NCI-H2107 treated with DMSO at 0.1 percent for 48 hours (cell line): ENCODE results near the gene AOPEP.
"Not testable (repeated sequence)": the region's sequence is repeated elsewhere in the genome, so short reads cannot be mapped to it uniquely, and the experiment has no call there.

Source experiments
- DNase-seq: peaks from one replicate; lab custom pipeline; 2025; ENCODE audit not compliant: unreplicated experiment; lab: John Stamatoyannopoulos, UW

AOPEP gene

DNA sequence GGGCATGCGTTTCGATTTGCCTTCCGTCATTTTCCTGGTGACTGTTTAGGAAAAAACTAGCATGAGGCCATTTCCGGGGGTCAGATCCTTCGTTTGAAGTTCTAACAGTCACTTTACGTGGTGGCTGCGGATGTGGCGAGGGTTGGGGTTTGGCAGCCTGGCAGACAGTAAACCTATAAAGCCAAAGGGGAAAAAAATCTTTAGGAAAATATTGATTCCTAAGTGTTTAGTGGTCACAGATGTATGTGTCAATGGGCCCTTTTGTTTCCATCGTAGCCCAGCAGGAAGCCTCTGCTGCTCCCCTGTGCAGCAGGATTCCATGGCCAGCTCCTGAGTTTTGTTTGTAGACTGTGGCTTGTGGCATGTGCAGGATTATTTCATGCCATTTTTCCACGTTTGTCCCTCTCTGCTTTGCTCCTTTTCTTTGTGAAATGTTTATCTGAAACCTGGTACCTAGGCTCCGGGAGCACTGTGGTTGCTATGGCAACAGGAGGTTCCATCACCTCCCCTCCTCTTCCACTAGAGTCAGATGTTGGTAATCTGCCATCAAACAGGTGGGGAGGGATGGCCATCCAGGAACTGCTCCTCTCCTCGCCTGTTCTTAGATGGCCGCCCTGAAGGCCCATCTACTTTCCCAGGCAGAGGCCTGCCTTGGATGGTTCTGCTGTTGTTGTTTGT lies 202.3 kb downstream of the AOPEP start:
- DNase-seq = peak; percentile 45

DNA sequence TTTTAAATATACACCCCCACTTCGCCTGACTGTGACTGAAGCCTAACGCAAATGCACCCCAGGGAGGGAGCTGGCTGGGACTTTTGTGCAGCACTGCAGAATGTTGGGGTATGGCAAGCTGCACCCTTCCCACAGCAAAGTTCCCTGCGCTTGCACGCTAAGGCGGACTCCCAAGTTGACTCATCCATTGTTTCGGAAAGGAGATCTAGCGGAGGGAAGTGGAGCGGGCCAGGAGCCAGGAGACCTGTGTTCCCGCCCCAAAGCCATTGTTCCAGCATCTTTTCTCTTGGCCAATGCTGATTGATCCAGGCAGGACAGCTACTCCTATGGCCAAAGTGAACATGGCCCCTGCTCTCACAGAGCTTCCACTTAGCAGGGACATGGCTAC lies 202.9 kb downstream of the AOPEP start:
- DNase-seq = no peak

DNA sequence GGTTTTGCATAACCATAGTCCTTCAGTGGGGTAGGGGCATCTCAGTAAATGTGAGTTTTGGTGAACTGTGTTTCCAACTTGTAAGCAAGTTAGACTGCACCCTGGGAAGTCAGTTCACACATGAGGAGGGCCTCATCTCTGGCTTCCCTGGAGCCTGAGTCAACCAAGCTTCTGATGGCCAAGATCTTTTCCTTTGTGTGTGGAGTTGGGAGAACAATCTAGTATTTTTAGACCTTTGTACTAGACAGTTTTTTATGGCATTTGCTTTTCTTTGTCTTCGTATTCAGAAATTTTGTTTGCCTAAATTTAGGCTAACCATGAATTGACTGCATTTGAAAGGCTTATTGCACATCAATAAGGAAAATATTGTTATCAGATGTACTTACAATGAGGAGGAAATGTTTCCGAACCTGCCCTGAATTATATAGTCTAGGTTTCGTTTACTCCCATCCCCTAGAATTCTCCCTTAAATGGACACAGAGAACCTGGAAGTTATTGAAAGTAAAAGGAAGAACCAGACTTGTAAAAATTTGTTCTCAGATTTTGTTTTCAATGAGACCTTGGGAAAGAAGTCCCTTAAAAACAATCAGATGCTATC lies 204.6 kb downstream of the AOPEP start:
- DNase-seq = no peak

DNA sequence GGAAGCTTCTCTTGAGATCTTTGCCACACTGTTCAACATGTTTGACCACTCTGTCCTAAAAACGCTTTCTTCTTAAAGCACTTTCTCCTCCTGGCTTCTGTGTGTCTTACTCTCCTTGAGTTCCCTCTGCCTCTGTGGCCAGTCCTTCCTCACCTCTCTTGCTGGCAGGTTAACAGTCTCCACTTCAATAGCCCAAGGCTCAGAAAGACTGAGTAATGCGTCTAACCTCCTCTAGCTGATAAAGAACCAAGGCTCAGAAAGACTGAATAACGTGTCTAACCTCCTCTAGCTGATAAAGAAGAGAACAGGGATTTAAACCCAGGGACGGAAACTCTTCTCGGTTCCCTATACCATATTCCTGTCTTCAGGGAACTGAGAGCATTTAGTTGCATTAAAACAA lies 205.2 kb downstream of the AOPEP start:
- no peak for DNase-seq

DNA sequence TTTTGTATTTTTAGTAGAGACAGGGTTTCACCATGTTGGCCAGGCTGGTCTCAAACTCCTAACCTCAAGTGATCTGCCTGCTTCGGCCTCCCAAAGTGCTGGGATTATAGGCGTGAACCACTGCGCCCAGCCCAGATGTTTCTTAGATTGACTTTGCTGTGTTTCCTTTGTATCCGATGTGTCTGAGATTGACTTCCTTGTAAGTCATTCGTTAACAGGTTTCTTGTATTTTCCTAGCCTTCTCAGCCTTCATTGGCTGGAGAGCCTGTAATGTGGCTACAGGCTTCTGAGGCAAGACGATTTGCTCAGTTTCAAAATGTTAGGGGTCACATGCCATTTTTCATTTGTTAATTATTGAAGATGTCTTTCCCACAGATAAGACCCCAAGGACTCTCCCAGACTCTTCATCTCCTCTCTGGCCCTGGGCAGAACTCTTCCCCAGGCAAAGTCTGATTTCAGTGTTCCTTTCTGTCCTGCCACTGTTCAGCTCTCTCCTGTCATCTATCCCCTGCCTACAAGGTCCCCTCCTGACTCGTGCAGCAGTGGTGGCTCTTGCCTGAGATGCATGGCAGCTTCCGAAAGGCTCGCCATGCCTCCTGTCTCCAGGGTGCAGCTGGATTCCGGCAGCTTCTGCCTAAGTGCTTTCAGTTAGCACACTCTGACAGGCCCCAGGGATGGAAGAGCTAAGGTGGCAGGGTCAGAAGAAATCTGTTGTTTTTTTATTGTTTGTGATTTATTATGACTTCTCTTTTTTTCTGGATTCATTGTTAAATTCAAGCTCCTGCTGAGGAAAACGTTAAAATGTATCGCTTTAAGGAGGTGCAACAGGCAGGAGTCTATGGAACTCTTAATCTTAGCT lies 206.4 kb downstream of the AOPEP start:
- no peak for DNase-seq

DNA sequence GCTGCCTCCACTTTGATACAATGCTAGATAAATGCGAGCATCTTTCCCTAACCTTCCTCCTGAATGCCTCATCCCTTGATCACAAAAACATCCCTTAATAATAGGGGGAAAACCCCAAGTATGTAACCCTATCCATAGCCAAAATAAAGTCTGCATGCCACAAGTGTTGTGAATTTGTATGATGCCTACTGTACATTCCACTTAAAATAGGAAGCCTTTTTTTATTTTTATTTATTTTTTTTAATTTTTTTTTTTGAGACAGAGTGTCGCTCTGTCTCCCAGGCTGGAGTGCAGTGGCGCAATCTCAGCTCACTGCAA lies 207.0 kb downstream of the AOPEP start:
- no peak for DNase-seq

DNA sequence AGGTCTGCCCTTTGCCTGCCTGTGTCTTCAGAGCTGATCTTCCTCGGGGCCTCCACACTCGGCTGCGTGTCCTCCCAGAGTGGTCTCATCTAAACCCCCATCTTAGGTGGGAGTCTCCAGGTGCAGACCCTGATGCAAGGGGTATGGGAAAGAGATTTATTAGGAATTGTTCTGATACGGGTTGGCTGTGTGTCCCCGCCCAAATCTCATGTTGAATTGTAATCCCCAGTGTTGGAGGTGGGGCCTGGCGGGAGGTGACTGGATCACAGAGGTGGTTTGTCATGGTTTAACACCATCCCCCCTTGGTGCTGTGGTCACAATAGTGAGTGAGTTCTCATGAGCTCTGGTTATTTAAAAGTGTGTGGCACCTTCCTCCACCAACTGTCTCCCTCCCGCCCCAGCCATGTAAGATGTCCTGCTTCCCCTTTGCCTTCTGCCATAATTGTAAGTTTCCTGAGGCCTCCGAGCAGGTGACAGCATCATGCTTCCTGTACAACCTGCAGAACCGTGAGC lies 208.4 kb downstream of the AOPEP start:
- DNase-seq = no peak

DNA sequence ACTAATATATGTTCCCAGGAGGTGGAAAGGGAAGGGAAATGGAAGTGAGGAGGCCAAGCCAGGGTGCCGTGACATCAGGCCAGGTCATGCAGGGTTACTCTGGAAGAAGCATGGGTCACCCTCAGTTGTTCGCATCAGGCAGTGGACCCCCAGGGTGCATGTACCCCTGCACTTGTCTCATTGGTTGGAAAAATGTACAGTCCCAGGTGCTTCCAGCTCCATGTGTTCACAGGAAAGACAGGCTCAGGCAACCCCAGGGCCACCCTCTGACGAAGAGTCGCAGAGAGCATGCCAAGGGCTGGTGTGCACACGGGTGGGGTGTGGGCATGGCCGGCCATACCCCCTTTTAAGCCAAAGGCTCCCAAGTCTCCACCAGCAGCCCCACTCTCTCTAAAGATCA lies 208.9 kb downstream of the AOPEP start:
- no peak for DNase-seq

DNA sequence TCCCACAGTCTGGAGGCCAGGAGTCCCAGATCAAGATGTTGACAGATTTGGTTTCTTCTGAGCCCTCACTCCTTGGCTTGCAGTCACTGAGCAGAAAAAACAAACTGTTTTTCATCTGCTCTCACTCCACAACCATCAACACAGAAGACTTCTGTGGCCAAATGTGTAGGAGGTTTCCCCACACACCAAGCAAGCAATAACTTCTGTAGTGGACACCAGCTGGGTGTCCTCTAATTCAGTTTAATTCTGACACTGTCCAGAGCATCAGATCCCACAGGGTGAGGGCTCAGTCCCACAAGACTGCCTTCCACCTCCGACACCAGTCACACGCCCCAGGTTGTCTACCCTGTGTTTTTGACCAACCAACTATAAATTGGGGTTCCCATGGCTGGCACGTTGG lies 209.9 kb downstream of the AOPEP start:
- no peak for DNase-seq

DNA sequence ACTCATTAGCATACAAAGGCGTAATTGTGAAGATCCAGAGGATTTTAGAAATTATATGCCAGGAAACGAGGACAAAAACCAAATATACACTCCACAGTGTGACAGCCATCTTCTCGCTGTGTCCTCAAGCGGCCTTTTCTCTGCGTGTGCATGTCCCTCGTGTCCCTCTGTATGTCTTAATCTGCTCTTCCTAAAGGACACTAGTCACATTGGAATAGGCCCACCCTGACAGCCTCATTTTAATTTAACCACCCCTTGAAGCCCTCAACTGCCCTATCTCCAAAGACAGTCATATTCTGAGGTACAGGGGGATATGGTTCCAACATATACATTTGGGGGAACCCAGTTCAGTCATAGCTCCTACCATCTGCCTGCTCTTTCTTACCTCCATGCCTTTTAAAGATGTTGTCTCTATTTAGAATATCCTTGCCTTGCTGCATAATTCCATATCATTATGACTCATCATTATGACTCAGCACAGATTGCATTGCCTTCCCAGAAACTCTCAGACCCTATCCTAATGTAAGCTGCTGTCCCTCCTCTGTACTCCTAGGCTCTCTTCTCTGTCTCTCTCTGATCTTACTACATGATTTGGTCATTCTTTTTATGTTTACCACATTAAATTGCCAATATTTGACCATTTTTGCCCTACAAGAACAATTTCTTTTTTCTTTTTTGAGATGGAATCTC lies 210.9 kb downstream of the AOPEP start:
- no peak for DNase-seq

DNA sequence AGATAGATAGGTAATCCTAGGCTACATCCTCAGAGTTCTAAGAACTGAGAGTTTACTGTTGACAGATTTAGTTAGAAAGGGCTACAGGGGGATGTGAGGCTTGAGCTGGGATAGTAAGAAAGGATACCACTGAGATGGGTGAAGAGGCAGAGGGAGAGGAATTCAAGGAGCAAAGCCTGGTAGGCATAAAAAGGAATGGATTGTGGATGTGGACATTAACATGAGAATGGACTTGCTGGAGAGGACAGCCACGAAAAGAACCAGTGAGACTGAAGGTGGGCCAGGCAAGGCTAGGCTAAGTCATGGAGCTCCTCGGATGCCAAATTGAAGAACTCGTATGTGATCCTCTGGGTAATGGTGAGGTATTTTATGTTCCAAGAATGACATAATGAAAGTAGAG lies 211.9 kb downstream of the AOPEP start:
- no peak for DNase-seq

DNA sequence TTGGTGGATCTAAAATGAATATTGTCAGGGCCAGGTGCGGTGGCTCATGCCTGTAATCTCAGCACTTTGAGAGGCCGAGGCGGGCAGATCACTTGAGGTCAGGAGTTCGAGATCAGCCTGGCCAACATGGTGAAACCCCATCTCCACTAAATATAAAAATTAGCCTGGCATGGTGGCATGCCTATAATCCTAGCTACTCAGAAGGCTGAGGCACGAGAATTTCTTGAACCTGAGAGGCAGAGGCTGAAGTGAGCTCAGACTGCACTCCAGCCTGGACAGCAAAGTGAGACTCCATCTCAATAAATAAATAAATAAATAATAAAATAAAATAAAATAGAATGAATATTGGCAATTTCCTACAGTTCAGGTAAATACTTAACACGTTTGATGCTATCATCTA lies 213.8 kb downstream of the AOPEP start:
- DNase-seq = not testable (repeated sequence)

DNA sequence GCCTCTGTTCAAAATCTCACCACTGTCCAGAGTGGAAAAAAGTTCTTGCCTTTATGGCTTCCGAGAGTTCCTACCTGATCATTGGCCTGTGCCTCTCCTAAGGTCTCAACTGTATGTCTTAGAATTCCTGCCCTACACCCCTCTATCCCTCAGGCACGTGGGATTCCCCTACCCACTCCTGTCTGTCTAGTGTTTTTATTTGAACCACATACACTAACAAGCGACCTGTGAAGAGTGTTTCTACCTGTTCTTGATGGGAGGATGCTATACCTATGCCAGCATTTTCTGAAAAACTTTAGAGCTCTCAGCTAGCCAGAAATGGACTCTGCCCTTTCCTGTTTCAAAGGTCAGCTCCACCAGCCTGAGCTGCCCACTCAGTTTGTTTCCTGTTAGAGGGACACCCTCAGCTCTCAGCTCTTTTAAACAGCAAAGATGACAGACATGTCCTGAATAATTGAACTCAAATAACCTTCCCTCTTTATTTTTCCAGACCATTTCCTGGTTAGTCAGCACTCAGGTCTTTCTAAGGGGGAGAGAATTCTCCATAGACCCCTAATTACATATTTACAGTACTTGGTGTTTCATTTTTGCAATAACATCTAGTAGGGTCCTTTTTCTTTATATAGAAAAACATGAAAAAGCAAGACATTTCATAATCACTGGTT lies 214.8 kb downstream of the AOPEP start:
- no peak for DNase-seq

DNA sequence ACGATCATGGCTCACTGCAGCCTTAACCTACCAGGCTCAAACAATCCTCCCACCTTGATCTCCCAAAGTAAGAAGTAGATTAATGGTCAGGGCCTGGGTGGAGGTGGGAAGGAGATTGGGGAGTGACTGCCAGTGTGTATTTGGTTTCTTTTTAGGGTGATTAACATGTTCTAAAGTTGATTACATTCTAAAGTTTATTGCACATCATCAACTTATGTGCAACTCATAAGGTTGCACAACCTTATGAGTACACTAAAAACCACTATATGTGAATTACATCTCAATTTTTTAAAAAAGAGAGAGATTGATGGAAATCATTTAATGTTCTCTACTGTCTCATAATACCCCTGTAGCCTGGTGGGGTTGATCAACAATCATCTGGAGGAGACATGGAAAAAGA lies 218.1 kb downstream of the AOPEP start:
- no peak for DNase-seq

DNA sequence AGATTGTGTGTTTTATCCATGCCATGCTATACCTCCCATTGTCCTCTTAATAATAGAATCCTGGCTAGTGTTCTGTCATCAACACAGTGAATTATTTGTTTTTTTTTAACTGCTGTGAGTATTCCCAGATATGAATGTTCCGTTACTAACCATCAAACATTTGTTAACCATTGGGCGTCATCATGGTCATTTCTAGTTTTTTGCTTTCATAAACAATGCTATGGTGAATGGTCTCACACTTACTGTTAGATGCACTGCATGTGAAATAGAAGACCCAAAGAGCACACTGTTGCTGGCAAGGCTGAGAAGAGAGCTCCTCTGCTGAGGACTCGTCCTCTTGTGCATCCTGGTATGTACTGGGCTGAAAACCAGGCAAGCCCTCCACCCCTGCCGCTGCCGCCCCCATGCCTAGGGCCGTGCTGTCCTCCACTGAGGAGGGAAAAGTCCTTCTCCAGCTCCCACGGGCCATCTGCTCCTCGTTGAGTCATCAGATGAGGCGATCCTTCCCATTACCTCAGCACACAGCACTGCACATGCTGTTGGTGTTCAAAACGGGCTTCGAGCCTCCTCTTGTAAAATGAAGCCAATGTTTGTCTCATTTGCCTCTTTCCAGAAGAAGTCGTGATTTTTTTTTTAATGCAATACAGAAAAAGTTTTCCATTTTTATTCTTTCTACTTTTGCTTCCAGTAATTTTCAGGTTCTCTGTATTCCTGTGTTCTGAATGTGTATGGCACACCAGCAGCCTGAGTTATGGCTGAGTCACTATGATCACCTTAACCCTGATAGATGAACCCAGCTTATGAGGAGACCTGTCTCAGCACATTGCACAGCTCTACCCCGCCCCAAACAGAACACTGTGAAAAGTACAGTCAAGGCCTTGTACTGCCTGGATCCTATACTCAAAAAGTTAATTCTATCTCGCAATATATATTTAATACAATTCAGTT lies 219.0 kb downstream of the AOPEP start:
- no peak for DNase-seq

DNA sequence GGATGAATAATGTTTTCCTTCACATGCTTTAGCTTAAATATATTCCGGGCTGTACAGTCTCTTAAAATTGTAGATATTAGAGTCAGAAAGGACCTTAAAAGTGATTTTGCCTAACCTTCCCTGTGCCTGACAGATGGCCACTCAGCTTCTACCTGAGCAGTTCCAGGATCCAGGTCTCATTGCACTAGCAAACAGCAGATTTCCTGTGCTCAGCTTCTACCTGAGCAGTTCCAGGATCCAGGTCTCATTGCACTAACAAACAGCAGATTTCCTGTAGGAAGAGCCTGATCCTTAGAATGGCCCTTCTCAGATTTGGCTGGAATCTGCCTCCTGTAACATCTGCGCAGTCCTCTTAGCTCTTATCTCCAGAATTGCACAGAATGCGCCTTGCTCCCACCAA lies 219.8 kb downstream of the AOPEP start:
- DNase-seq = no peak

DNA sequence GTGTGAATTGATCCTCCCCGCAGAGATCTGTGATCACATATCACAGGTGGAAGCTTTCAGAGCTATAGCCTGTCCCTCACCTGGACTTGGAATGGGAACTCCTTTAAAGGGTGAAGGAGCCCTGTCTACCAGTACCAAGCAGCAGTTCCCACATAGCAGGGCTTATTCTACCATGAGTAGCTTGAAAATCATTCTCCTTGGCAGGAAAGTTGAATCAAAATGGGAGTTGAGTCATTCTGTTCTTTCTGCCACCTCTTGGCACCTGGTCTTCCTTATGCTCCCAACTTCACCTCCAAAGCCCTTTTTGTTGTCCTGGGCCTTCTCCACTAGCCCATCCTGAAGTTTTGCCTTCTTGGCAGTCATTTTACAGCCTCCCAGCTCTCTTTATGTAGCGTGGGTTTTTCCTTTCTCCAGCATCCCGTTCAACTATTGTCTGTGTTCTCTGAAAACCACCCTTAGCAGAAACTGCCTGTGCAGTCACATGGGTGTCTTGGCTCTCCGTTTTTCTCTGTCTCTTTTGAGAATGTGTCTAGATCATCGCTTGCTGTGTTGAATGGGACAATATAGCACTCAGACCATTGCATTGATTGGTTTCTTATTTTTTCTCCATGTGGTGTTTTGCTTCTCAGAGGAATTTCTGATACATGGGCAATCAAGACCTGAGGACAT lies 222.2 kb downstream of the AOPEP start:
- DNase-seq = no peak

DNA sequence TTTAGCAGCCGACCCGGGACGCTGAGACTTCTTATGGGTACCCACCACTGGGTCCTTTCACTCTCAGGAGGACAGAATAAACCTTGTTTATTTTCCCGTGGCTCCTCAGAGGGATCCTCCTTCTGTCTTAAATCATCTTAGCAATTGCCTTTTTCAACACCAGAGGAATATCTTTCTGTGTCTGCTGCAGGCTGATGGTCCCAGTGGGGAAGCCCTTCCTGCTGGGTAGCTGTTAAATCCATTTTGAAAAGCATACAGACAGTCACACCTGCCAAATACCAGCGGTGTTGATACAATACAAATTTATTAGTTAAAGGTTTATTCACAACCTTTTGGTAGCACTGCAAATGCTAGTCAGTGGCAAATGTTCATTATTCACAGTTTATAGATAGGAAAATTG lies 222.9 kb downstream of the AOPEP start:
- DNase-seq = no peak

DNA sequence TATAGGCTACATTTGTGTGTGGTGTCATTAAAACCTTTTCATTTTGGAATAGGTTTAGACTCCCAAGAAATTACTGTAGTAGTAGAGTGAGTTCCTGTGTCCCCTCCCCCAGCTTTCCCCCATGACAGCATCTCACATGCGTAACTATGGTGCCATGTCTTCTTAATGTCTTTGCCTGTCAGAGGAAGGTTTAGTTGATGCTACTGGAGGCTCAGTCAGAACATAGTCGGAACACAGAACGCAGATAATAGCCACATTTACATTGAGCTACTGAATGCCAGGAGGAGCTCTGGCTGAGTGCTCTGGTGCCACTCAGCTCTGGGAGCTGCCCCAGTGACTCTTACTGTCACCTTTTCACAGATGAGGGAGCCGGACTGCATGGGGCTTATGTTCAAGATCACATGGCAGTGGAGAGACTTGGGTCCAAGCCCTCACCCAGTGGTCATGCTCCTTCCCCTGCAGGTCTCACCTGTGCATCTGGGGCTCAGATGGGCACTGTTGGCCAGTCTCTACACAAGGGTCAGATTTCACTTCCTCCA lies 223.6 kb downstream of the AOPEP start:
- no peak for DNase-seq
